C4-2B (cell line): ENCODE data around the gene C7.

Experiments
- ZFX ChIP-seq: fragments of 450-650 bp; IDR thresholded peaks from 2 replicates; pipeline ENCODE4 v1.6.1; 2017
- TF ChIP-seq, protein P1 (sequence below): fragments of 450-650 bp; conservative IDR thresholded peaks from 2 replicates; pipeline ENCODE4 v1.5.1; 2017; ENCODE audit warnings: mild to moderate bottlenecking

GRCh38 chr5:40860711-40861110 lies 48.6 kb upstream of the C7 start:
- TF ChIP-seq, protein P1, sequence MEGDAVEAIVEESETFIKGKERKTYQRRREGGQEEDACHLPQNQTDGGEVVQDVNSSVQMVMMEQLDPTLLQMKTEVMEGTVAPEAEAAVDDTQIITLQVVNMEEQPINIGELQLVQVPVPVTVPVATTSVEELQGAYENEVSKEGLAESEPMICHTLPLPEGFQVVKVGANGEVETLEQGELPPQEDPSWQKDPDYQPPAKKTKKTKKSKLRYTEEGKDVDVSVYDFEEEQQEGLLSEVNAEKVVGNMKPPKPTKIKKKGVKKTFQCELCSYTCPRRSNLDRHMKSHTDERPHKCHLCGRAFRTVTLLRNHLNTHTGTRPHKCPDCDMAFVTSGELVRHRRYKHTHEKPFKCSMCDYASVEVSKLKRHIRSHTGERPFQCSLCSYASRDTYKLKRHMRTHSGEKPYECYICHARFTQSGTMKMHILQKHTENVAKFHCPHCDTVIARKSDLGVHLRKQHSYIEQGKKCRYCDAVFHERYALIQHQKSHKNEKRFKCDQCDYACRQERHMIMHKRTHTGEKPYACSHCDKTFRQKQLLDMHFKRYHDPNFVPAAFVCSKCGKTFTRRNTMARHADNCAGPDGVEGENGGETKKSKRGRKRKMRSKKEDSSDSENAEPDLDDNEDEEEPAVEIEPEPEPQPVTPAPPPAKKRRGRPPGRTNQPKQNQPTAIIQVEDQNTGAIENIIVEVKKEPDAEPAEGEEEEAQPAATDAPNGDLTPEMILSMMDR = no peak
- no peak for TF ChIP-seq ZFX
